ENCODE data around the gene LOC101059915.

Gene LOC101059915

DNA sequence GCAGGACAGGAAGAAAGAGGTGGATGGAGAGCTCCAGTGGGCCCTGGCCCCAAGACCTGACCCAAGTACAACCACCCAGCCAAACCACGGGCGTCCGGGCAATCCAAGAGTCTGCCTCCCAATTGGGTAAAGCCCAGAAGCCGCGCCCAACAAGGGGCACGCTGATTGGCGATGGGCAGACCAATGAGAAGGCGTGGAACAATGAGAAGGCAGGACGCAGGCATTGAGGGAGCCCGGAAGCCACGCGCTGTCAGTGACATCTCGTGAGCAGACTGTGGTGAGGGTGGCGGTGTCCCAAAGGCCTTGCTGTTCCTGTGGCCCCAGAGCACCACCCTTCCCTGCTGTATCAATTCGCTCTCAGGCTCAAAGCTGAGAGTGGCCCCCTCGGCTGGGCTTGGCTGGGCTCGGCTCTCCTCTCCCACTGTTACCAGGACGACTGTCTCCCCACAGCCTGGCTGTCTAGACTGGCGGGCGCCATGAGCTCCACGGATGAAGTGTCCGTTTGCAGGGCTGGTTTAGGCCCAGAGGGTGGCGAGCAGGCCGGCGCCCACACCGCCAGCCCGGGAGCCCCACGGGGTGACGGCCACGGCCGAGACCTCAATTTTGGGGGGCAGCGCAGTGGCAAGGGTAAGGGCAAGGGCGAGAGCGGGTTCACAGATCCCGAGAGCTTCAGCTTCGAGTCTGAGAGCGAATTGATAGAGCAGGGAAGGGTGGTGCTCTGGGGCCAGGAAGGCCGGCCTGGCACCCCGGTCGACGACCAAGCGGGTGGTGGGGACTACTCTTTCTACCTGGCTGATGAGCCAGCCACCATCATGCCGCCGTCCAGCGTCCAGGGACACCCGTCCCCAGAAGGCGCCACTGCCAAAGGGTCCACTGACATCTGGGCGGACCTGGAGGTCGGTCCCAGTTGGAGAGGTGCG is at the start of gene LOC101059915:
Gene LOC101059915, plus strand, starts transcription at position 219 of the 920 bp plus-strand sequence.
- no peak for DNase-seq

DNA sequence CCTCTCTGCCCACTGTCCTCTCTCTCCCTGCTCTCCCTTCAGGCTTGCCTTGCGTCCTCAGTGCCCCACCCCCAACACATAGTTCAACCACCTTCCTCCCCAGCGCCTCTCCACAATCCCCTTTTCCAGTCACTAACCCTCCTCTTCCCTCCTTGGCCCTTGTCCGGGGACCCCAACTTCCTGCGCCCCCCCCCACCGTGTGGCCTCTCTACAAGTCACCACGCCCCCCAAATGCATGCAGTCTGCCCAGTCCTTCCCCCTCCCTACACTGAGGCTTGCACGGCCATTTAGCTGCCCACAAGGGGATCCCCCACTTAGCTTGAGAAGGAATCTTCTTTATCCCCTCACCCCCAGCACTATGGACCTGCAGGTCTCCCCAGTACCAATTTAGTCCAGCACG is 49.6 kb upstream of the LOC101059915 start:
- no peak for DNase-seq

DNA sequence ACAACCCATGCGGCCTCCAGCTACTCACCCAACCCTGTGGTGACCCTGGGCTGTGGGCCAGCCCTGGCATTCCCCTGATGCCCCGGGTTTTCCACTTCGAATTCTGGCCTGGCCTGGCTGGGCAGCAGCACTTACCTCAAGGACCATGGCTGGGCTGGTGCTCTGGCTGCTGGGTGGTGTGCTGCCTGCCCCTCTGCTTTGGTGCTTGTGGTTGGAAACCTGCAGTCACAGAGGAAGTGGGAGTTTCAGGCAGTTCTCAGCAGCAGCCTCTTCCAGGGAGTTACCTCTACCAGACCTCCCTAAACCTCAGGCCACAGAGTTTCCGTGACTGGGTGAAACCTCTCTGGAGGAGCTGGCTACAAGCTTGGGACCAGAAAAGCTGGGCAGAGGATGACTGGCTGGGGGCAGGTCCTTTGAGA is 49.0 kb upstream of the LOC101059915 start, which contains the start of gene CXCR3:
Gene CXCR3, minus strand, starts transcription at position 209 of the 419 bp plus-strand sequence. Its CDS starts 62 bp downstream, at position 147.
- peak; percentile 52 for DNase-seq

DNA sequence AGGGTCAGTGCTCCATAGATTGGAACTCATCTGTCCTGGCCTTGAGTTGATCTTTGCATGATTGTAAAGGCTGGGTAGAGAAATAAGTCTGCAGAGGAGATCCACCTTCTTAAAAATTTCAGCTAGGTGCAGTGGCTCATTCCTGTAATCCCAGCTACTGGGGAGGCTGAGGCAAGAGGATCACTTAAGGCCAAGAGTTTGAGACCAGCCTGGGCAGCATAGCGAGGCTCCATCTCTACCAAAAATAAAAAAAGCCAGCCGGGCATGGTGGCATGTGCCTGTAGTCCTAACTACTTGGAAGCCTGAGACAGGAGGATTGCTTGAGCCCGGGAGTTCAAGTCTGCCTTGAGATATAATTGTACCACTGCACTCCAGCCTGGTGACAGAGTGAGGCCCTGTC is 48.6 kb upstream of the LOC101059915 start:
- DNase-seq = no peak

DNA sequence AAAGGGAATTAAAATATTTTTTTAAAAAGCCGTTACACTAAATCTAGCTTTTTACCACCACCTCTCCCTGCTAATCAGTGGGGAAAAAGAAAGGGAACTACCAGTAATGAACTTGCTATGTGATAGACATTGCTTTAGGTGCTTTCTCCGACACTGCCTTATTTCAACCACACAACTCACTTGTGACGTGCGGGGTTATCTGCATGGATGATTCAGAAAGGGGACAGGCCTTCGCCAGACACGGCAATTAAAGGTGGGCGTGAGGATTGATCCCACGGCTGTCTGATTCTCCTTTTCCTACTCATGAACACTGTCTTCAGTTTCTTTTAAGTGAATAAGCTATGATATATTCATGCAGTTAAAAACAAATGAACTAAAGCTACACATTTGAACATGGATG is 48.2 kb upstream of the LOC101059915 start:
- DNase-seq = peak; percentile 47

DNA sequence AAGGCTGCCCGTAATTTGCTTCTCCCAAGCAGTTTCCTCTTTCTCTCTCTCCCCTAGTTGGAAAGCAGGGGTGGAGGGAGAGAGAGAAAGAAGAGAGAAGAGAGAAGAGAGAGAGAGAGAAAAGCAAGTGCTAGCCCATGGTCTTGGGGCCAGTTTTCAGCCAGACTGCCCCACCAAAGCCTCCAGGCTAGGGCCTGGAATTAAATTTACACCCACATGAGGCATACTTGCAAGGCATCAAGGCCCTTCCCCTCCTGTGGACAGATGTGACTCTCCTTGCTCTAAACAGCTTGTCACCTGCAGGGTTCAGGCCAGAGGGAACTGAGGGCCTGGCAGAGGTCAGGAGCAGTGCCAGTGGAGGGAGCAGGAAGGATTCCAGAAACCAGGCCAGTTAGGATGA is 47.4 kb upstream of the LOC101059915 start:
- DNase-seq = no peak

DNA sequence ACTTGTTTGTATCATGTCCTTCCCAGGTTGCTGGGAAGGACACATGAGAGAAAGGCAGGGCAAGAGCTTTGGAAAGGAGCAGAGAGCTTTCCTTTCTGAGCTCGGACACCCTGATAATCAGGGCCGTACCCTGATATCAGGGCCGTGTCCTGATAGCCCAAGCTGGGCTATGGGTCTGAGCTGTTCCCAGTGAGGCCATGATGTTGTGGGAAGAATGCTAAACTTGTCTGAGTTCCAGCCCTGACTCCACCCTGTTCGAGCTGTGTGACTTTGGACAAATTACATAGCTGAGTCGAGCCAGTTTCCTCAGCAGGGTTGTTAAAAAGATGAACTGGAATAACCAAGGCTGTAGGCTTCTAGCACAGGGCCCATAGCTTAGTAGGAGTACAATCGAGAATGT is 45.7 kb upstream of the LOC101059915 start:
- no peak for DNase-seq

DNA sequence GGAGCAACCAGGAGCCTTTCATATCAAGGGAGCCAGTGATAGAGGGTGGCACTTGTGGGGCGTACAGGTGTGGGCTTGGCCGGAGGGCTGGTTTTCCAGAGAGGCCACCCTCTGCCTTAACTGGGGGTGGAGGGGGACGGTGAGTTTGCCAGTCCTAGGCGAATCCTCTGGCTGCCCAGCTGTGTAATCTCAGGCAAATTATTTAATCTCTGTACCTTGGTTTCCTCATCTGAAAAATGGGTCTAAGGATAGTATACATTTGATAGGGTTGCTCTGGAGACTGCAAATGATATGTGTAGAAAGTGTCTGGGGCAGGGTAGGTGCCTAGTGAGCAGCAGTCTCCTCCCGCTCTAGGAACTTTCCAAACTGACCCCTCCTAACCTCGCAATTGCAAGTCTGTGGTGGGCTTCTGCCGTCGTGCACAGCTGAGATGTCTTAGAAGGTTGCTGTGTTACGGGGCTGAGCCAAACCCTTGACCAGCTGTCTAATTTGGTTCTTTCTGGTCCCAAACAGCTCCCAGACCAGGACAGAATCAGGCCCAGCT is 45.2 kb upstream of the LOC101059915 start:
- DNase-seq = no peak

DNA sequence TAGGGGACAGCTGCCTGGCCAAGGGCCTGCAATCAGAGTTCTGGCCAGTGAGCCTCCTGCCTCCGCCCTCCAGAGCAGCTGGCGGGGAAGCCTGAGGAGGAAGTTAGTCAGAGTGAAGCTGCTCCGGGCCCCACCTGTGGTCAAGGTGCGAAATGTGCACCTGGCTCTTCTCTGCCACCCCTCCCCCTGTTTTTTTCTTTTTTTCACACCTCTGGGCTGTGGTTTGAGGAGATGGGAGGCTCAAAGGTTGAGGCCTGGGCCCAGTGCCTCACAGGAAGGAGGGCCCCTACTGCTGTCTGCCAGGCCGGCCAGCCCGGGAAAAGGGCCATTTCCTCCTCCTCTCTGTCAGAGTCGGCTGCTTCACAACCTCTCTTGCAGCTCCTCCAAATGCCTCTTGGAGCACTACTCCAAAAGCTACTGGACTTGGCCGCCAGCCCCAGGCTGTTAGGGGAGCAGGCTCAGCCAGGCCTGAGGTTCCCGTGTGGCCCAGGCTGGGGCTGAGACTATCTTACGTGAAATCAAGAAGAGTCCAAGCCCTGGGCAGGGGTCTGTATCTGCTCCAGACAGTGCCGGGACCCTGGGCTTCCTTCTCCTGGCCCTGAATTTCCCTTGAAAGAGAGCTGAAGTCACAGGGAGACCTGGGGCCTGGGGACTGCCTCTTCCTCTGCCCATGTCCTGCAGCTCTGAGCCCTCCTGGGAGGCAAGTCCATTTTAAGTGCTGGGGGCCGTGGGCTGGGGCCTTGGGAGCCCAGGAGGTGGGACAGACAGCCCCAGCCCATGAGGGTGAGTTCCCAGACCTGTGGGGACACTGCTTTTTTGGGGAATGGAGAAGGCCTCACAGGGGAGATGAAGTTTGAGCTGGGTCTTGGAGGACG is 44.5 kb upstream of the LOC101059915 start:
- peak; percentile 43 for DNase-seq

DNA sequence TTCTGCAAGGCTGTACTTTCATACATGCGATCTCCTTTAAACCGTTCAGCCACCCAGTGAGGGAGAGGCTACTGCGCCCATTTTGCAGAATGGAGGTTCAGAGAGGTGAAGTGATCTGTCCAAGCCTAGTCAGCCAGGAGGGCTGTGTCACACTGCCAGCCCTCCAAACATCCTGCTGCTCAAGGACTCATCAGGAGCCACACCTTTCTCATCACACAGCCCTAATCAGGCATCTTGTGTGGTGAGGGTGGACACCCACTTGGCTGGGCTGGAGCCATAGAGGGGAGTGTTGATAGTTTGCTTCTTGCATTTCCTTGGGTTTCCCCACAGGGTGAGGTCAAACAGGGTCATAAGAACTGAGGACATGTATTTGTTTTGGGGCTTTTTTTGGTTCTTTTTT is 43.6 kb upstream of the LOC101059915 start:
- DNase-seq = no peak

DNA sequence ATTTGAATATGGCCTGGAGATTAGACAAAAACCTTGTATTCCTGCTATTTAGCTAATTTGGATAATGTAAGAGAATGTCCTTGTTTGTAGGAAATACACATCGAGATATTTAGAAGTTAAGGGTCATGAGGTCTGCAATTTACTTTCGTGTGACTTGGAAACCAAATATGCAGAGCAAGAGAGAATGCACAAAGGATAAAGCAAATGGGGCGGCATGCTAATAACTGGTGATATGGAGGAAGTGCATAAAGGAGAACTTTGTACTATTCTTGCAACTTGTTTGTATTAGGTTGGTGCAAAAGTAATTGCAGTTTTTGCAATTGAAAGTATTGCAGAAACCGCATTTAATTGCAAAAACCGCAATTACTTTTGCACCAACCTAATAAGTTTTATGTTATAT is 41.9 kb upstream of the LOC101059915 start:
- no peak for DNase-seq

DNA sequence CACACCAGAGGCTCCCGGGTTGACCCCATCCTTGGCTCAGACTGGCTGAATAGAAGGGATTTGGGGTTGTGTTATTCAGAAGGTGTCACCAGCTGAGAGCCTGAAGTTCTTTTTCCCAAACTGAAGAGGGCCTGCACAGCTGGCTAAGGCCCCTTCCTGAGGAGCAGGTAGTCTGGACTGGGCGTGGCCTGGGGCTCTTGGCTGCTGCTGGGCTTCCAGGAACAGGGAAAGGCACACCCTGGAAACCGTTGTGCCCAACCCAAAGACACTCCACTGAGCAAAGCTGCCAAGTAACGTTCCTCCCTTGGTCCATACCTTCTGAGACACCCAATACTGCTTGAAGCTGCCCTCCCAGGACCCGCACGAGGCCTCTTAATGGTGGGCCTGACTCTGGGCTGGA is 40.8 kb upstream of the LOC101059915 start:
- DNase-seq = no peak

DNA sequence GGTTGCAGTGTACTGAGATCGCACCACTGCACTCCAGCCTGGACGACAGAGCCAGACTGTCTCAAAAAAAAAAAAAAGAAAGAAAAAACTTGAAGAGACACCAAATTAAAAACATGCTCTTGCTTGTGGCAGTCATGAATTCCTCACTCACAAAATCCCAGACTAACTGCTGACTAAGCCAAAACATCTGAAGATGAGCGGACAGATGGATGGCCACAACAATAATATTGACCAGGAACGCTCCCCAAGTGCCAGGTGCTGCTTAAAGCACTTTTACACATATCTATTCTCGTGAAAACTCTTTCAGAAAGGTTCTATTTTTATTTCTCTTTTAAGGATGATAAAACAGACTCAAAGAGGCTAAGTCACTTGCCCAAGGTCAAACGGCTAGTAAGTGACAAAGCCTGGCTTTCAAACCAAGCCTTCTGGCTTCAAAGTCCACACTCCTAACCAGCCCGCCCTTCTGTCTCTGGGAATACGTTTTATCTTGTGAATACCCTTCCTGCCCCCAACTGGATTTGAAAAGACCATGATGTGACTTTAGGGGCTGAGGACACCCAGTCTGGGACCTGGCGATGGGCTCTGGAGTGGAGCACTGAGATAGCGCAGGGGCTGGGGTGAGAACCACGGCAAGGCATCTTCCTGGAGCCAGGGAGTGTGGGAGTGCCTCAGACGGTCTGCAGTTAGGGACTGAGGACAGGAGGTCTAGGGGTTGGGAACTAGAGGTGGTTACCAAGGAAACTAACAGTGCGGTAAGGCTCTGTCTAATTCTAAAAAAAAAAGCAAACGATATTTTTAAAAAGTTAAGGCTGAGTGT is 39.5 kb upstream of the LOC101059915 start:
- no peak for DNase-seq

DNA sequence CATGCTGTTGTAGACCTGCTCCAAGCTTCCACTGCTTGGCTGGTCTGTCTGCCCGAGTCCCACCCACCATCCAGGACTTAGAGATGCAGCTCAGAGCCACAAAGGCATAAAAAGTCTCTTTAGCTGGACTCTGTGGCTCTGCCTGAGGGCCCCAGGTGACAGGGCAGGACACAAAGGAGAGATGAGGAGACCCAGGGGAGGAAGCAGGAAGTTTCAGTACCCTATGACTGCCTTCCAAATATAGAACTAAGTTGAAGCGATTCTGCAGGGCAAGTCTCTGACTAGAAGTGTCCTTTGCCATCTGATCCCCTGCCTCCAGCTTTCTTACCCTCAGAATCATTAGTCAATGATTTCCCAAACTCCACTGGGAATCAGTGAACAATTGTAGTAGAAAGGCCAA is 37.9 kb upstream of the LOC101059915 start:
- DNase-seq = no peak

DNA sequence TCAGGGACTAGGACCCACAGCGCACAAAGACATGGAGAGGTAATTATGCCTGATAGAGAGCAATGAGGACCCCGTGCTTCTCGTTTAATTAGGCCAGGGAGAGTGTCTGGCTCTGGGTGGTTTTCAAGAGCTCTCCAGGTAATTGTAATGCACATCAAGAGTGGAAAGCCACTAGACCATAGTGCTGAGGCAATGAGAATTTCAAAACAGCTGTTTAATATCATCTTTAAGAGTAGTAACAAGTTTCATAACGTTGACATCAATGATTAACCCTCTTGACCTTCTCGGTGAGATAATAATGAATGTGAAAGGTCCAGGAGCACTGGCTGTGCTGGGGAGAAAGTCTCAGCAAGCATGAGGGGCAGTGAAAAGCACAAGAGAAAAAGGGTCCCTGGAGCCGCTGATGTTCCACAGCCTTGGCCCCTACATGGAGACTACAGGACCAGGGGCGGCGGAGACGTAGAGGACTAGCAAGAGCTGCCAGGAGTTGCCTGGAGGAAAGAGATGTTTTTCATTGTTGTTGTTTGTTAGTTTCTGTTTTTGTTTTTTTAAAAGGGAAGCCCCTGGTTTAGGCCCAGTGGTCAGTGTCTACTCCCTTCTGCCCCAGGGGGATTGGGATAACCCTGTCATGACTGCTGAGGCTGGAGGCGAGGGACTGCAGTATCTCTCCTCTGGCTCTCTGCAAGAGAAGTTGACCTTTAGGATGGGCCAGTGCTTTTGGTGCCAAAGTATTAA is 34.3 kb upstream of the LOC101059915 start:
- no peak for DNase-seq

DNA sequence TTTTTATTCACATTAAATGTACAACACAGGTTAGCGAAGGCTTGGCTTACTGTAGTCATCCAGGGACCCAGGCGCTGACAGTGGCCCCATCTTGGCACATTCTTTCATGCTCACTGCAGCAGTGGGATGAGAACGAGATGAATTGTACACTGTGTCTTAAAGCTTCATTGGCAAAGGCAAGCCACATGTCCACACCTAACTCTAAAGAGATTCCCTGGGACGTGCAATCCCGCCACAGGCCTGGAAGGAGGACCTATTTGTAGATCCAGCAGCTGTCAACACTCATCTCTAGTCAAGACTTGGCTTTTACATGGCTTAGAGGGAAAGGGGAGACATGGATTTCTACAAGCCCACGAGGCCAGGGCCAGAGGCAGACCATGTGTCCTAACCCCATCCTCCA is 33.0 kb upstream of the LOC101059915 start:
- no peak for DNase-seq

DNA sequence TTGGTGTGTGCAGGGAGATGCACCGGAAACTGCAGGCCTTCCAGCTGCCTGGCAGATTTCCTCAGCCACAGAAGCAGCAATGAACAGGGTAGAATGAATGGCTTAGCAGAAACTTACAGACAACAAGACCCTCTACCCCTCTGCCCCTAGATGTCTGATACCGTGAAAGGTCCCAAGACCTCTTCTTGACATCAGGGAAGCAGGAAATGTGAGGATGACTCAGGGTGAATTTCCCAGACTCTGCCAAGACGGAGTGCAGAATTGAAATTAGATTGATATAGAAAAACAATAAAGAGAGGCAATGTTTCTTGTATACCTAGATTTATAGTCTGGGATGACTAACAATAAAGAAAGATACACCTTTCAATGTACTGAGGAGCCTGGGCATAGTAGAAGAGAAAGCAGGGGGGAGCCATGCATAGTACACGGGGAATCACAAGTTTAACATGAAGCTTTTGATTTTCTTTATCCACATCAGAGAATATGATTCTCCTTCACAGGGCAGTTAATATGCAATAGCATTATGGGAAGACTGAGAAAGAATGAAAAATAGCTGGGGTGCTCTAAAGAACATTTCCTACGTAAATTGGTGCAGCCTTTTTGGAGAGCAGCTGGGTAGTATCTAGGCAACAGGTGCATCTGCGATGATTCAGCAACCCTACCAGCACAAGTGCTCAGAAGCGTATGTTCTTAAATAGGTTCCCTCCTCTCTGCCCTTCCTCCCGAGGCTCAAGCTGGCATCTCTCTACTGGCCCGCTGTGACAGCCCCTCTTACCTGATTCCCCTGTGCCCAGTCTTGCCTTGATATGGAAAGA is 30.7 kb upstream of the LOC101059915 start:
- no peak for DNase-seq

DNA sequence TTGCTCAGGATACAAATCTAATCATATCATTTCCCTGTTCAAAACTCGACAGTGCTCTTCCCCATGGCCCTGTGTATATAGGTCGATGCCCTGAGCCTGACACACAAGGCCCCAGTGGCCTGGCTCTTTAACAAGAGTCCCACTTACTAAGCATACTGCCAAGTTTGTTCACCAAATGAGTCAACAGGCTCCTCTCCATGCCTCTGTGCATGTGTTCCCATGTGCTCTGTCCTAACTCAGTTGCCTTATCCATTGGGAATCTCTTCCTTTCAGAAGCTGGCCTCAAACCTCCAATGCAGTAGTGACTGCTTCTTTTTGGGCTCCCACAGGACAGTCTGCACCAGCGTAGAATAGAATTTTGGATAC is 30.1 kb upstream of the LOC101059915 start:
- DNase-seq = no peak

DNA sequence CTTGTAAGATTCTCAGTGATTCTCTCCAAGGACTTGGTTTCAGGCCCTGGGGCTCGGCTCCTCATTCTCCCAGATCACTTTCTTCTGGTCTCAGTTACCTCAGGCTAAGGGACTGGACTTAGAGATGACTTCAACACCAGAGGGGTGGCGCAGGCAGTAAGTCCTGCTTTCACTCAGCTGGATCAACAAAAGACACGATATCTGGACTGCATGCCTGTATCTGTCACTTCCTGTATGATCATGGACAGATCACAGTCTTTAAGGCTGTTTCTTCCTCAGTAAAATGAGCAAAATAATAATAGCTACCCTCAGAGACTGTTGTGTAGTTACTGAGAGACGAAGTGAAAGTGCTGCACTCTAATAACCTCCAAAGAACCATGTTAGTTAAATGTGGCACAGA is 29.5 kb upstream of the LOC101059915 start:
- no peak for DNase-seq

DNA sequence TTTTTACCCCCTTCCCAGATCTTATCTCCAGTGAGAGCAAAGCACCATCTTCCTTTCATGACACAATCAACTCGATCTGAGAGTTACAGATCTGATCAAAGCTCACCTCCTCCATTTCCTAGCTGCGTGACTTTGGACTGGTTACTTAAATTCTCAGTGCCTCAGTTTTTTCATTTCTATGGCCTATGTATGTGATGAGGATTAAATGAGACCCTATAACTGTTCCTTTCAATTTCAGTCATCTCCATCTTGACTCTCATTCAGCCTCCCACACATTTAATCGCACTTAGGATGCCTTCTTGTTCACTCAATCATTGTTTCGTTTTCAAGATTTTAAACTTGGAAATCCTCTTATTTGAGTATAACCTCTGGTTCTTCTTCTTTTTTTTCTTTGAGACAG is 28.9 kb upstream of the LOC101059915 start:
- DNase-seq = no peak

DNA sequence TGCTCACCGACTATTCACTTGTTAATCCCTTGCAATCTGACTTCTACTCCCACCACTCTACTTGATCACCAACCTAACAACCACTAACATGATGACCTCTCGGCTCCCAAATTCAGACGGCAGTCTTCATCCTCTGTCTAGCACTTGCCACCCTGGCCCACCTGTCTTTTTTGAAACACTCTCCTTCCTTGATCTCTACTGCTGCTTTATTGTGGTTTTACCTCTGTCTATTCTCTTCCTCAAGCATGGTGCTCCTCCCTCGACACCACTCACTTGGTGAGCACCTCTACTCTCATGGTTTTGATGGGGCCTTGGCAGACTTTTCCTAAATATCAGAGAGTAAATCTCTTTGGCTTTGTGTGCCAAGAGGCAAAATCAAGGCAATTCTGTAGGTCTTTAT is 27.3 kb upstream of the LOC101059915 start:
- DNase-seq = no peak

Data from stimulated activated CD4-positive, alpha-beta T cell treated with anti-CD3 and anti-CD28 coated beads, Interleukin-12 subunit alpha, Interleukin-12 subunit beta, amount 100 ng/mL, for 4 hours (primary cell).